Epithelial cell of esophagus (primary cell): ENCODE results near the gene SERTAD1.
A peak's percentile ranks its signal among the peaks of the same experiment; 100 is the strongest.
"Not testable (repeated sequence)": the region's sequence is repeated elsewhere in the genome, so short reads cannot be mapped to it uniquely, and the experiment has no call there.

Source experiments
- DNase-seq: peaks from one replicate; pipeline ENCODE4 v3.0.0; 2010; ENCODE audit warnings: low read depth
- H3K4me3 ChIP-seq: 2 replicates; pipeline ENCODE4 v1.5.1; 2011; ENCODE audit warnings: mild to moderate bottlenecking, low read length, control low read depth
- CTCF ChIP-seq: IDR thresholded peaks from 2 replicates; pipeline ENCODE4 v1.5.1; 2011; ENCODE audit warnings: low read depth, mild to moderate bottlenecking, low read length, control low read depth, inconsistent platforms; ENCODE audit not compliant: insufficient read depth; ENCODE audit errors: missing control alignments

SERTAD1 gene

GRCh38 chr19:40443131-40443999, 17.6 kb upstream of the SERTAD1 start:
- no peak for TF ChIP-seq CTCF
- peak; percentile 99 for DNase-seq
- H3K4me3 ChIP-seq, result peak overlapping the region; percentile 100

- TF ChIP-seq CTCF, result no peak
- DNase-seq, result no peak
- H3K4me3 ChIP-seq, result peak overlapping the region; percentile 100
Observed at GRCh38 chr19:40442328-40443130, 16.7 kb upstream of the SERTAD1 start.

- H3K4me3 ChIP-seq, result no peak overlapping the region
- no peak for TF ChIP-seq CTCF
- DNase-seq, result no peak
Observed at GRCh38 chr19:40441719-40442253, 16.0 kb upstream of the SERTAD1 start.

GRCh38 chr19:40438284-40438683, 12.5 kb upstream of the SERTAD1 start:
- no peak for TF ChIP-seq CTCF
- H3K4me3 ChIP-seq, result no peak overlapping the region
- DNase-seq, result no peak

GRCh38 chr19:40433391-40434216, 7.8 kb upstream of the SERTAD1 start:
- H3K4me3 ChIP-seq, result peak overlapping the region; percentile 45
- DNase-seq, result peak; percentile 83
- no peak for TF ChIP-seq CTCF

- DNase-seq, result not testable (repeated sequence)
Observed at GRCh38 chr19:40432760-40433159, 7.0 kb upstream of the SERTAD1 start.

More at GRCh38 chr19:40432760-40433159, 7.0 kb upstream of the SERTAD1 start:
- peak overlapping the region; percentile 45 for H3K4me3 ChIP-seq
